Activated CD4-positive, alpha-beta T cell treated with anti-CD3 and anti-CD28 coated beads for 48 hours (primary cell): ENCODE measurements around the gene CUX1.
"Not testable (repeated sequence)": the region's sequence is repeated elsewhere in the genome, so short reads cannot be mapped to it uniquely, and the experiment has no call there.

Source experiments
- DNase-seq: peaks from one replicate; pipeline ENCODE4 v3.0.0-alpha.2; 2020

Gene CUX1

DNA sequence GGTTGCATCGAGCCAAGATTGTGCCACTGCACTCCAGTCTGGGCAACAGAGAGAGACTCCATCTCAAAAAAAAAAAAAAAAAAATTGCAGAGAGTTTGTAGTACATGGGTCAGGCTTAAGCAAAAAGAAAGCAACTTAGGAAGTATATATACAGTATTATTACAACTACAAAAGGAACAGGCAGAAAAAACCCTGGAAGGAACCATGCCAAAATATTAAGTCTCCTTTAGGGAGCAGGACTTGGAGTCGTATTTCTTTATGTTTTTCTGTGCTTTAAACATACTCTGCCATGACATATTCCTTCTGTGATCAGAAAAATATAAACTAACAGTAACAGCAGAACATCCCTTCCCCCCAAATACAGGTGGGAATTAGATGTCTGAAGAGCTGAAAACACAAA is 144.4 kb downstream of the CUX1 start:
- DNase-seq = no peak

DNA sequence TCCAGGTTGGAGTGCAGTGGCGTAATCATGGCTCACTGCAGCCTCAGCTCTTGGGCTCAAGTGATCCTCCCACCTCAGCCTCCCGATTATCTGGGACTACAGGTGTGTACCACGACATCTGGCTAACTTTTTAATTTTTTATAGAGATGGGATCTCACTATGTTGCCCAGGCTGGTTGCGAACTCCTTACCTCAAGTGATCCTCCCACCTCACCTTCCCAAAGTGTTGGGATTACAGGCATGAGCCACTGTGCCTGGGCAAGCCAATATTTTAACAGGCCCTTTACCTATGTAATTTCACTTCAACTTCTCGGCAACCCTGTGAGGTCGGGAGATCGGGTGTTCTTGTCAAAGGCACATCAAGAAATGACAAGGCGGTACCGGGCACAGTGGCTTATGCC is 146.3 kb downstream of the CUX1 start:
- no peak for DNase-seq

DNA sequence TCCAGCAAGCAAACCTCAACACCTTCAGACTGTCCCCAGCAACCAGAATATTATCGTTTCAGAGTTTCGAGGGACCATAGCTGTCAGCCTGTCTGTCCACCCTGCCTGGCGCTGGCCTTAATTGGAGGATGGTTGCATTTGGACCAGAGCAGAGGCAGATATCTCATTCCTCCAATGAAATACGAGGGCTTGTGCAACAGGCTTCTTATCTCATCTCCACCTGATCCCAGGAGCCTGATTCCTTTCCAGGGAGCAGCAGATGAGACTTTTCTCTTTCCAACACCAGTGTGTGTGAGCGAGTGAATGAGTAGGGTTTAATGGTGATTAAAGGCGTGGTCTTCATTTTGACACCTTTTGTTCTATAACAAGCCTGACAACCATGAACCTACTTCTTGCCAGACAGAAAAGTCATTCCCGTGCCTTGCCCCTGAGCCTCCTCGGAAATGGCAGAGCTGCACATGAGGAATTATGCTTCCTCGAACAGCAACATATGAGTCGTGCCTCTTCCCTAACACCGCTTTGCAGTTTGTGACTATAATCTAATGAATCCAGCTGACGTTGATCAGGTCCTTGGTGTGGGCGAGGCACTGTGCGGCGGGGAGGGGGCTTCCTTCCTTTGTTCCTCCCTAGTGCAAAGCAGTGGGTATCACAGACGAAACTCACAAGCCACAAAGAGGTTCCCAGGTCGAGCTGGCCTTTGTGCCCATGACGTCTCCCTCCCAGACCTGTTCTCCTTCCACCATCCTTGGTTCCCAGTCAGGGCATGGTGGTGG is 147.4 kb downstream of the CUX1 start:
- no peak for DNase-seq

DNA sequence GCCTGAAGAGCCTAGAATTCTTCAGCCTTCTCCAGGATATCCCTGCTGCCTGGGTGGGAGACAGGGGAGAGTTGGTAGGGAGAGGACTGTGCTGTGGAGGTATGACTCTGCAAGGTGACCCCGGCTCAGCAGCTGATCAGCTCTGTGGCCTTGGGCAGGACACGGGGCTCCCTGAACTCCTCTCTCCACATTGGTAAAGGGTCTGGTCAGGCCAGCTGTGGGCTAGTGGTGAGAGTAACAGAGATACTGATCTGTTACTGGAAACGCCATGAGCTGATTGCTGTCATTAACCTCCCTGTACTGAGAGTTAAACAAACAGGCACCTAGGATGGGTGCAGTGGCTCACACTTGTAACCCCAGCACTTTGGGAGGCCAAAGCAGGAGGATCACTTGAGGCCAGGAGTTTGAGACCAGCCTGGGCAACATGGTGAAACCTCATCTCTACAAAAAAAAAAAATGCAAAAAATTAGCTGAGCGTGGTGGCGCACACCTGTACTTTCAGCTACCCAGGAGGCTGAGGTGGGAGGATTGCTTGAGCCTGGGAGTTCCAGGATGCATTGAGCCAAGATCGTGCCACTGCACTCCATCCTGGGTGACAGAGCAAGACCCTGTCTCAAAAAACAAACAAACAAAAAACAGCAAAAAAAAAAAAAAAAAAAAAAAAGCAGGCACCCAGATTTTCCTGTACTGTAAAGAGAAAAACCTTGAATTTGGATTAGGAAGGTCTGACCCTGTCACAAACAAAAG is 151.5 kb downstream of the CUX1 start:
- no peak for DNase-seq

DNA sequence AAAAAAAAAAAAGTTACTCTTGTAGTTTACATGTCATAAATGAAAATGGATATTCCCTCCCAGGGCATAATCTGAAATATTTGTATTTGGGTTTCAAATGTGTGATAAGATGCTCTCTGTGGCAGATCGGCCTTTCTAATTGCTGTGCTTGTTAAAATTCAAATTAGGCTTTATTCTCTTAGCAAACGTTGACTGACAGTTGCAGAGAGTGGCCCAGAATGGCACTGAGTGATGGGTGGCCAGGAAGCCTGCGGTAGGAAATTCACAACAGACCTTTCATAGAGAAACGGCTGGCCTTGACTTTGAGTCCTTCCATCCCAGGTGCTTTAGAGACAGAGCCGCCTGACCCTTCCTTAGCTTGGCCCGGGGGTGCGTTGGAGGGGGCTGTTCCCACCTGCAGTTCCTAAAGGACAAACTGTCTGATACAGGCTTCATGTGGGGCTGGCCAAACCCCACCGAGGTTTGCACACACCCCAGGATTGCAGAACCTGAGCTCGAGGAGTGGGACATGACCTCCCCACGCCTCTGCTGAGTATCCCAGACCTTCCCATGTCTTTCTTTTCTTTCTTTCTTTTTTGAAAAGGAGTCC is 152.7 kb downstream of the CUX1 start:
- no peak for DNase-seq

DNA sequence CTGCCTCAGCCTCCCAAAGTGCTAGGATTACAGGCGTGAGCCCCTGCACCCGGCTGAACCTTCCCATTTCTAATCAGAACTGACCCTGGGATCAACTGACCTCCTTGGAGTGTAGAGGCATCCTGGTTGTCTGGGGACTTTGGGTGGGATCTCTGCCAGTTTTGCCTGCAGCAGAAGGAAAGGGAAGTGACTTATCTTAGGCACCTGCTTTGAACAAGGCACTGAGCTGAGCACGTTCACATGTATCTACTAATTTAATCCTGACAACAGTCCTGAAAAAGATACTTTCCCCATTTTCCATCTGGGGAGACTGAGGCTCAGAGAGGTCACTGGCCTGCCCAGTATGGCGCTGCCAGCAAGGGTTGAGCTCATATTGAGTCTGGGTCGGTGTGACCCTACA is 153.4 kb downstream of the CUX1 start:
- no peak for DNase-seq

DNA sequence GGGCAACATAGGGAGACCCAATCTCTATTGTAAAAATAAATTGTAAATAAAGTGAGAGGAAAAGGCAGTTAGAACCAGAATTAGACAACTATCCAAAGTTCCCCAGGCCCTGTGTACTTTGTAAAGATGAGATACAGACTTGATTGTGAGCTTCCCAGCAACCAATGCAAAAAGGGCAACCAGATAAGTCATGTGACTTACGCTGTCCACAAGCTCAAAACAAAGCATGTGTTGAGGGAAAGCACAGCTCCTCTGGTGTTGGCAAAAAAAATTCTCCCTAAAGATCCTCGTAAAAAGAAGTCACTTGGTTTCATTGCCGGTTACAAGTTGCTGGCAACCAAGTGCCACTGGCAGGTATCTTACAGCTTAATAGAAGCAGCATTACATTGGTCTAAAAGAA is 154.0 kb downstream of the CUX1 start:
- DNase-seq = no peak

DNA sequence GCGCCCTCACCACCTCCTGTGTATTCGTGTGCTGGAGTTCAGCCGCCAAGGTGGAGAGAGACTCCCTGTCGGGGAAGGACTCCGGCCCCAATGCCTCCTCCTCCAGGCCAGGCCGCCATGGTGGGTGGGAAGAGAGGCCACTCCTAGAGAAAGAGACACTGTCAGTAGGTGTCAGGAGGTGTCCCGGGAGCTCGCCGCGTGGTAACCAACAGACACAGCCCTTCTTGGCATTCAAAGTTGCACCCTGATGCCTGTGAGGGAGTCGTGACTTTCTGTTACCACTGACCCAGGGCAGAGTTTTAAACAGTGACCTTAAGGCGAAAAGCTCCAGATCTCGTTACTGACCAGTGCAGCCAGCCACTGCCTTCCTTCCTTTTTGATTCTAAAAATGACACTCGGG is 155.2 kb downstream of the CUX1 start:
- DNase-seq = no peak

DNA sequence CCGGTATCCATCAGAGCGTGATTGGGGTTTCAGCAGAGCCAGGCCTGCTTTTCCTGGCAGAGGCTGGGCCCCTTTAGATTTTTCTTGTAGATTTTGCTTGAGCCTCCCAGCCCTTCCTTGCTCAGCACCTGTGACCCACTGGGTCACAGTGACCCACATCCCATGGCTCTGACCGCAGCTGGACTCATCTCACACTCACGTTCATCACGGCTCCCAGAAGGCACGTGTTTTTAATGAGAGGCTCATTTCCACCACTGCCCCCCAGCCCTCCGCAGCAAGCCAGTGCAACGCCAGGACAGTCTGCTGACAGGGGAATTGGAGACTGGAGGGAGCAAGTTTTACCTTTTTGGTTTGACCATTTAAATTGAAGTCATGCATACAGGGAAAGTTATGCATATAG is 155.7 kb downstream of the CUX1 start:
- no peak for DNase-seq

DNA sequence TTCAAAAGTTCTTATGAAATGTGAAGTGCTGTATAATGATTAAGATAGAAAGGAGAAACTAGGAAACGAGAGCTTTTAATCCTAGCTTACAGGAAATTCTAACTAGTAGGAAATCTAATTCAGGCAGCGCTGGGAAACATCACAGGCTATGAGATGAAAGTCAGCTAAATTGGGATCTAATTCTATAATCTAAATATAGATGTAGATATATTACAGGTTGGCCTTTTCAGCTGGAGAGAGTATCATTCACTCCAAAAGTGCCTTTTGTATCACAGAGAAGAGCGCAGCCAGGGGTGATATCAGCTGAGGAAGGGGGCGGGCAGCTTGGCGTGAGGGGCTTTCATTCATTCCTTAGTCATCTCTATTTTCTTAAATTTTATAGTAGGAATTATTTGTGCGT is 157.0 kb downstream of the CUX1 start:
- no peak for DNase-seq

DNA sequence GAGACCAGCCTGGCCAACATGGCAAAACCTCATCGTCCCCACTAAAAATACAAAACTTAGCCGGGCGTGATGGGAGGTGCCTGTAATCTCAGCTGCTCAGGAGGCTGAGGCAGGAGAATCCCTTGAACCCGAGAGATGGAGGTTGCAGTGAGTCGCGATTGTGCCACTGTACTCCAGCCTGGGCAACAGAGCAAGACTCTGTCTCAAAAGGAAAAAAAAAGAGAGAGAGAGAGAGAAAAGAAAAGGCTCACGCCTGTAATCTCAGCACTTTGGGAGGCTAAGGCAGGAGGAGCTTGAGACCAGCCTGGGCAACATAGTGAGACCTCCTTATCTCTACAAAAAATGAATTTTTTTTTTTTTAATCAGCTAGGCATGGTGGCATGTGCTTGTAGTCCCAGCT is 157.6 kb downstream of the CUX1 start:
- DNase-seq = no peak

DNA sequence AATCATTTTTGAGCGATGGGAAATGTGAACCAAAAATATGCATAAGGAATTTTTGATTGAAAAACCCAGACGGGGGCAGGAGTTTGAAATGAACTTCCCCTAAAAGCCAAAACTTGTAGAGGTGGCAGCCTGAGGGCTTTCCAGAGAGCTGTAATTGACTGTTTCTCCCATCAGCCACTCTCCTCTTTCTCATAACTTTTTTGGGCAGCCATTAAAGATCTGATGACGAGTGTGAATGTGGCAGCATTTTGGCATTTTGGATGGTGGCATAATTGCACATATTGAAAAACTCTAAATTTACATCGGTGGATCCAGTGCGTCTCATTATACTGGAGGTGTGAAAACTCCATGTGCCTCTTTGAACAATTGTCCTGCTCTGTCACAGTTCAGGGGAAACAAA is 159.0 kb downstream of the CUX1 start:
- no peak for DNase-seq

DNA sequence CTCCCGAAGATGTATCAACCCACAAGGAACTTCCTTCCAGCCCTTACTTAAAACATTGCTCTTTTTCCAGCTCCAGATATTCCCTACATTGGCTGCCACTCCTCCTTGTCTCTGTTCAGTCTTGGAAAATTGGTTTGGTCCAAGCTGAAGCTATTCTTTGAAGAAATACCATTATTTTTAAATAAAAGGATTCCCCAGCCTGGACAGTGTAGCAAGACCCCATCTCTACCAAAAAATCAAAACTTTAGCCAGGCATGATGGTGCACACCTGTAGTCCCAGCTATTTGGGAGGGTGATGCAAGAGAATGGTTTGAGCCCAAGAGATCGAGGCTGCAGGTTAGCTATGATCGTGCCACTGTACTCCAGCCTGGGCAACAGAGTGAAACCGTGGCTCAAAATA is 159.8 kb downstream of the CUX1 start:
- no peak for DNase-seq

DNA sequence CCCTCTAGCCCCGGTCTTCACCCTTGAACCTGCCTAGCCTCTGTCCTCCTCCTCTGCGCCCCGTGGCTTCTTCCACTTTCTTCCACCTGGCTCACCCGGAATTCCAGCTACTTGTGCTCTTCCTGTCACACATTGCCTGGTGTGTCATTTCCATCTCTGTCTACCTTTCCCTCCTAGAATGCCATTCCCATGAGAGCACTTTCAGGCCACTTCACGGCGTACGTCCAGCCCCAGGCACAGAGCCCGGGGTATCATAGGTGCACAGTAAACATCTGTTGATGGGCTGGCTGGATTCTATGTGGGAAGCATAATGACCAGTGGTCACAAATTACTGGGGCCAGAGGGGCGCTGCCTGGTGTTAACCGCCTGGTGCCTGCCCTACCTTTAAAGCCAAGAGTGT is 161.3 kb downstream of the CUX1 start:
- DNase-seq = no peak

DNA sequence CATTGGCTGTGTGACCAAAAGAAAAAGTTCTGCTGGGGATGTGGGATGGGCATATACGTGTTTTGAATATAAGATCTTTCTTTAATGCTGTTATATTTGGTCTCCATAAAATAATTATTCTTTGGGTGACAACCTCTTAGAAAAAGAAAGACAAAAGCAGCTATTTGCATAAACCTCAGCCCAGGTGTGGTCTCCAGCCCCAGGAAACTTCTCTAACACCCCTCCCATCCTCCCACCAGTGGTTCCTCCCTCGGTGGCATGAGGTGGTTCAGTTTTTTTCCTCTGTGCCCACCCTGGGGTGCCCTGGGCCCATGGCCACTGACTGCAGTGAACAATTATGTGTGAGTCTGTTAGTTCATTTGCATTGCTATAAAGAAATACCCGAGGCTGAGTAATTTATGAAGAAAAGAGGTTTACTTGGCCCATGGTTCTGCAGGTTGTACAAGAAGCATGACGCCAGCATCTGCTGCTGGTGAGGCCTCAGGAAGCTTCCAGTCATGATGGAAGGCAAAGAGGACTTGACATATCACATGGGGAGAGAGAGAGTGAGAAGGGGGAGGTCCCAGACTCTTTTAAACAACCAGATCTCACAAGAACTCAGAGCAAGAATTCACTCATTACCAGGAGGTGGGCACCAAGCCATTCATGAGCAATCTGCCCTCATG is 165.9 kb downstream of the CUX1 start:
- no peak for DNase-seq

DNA sequence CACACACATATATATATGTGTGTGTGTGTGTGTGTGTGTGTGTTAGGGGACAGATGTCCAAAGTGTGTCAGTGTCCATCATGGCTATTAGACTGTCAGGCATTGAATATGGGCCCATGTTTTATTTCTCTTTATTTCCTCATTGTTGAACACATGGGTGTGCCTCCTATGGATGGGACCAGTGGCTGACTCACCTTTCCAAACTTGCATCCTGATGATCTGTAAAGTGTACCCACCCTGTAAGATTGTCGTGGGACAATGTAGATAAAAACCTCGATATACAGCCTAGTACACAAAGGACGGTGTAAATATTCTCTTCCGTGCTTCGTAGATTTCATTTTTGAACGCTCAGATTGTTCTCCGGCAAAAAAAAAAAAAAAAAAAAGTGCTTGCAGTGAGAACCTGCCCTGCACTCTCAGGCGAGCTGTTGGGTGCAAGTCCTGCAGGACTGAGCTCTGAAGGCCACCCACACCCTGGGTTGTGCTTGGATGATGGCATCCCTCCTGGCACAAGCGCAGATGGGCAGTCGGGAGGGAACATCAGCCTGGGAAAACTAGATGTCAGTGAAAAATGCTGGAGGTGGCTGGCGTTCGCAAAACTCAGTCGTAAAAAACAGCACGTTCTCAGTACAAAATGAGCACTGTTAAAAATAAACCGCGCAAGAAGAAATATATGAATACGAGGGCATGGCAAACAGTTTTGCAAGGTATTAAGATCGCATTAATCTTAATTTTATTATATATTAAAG is 166.9 kb downstream of the CUX1 start:
- no peak for DNase-seq

DNA sequence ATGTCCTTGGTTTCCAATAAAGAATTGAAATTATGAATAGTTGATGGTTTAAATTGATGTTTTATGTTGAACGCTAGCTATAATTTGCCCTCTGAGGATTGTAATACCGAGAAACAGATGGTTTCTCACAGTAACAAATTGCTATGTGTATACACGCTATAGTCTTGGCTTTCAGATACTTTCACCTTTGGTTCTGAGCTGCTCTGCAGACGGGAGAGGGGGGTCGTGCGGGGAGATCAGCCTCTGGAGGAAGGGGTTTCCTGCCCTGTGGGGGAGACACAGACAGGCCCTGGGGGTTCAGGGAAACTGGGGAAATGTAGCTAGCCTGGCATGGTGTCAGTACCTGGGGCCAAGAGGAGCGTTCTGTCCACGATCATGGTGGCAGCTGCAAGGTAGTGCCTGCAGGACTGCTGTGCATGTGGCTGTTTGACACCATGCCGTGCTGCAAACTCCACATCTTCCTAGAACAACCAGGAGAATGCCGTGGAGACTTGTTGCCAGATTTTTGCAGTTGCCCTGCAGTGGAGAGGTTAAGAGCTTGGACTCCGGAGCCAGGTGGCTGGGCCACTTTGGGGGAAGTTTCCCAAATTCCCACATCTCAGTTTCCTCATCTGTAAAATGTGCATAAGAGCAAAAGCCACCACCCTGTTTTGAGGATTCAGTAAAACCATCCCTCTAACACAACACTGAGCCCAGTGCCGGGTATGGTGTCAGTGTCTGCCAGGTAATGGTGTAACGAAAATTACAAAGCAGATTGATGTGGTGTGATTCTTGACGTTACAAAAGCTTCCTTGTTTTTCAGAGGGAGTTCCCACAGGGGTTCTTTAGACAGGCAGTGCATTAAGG is 167.9 kb downstream of the CUX1 start:
- no peak for DNase-seq

DNA sequence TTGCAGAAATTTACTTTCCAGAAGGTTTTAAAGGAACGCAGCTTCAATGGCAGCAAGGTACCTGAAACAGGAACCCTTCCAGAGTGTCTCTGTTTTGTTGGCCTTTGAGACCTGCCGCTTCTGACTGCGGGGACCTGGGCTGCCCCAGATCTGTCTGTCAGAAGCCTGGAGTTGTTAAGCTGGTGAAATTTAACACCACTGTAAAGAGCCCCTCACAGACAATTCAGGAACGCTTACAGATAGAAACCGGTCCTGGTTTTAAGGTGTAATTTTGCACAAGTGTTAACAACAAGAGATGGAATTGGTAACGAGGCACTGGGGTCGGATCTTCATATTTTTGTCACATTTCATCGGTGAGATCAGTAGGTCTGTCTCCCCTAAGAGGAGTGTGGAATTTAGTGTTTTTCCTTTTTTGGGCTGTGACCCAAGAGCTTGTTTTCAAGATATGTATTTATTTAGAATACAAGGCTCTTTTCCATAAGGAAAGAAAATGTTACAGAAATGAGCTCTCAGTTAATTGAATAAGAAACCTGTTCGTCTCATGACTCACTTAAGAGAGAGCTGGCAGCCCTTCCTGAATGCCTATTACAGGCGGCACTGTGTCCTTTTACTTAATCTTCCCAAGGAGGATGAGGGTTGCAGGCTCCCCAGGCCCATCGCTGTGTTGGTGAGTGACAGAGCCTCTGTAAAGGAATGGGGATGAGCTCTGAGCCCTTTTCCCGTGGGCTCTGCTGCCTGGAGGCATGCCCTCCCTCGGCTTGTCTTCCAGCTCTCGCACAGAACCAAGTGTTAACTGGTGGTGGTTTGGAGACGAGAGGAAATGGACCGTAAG is 168.7 kb downstream of the CUX1 start:
- no peak for DNase-seq

DNA sequence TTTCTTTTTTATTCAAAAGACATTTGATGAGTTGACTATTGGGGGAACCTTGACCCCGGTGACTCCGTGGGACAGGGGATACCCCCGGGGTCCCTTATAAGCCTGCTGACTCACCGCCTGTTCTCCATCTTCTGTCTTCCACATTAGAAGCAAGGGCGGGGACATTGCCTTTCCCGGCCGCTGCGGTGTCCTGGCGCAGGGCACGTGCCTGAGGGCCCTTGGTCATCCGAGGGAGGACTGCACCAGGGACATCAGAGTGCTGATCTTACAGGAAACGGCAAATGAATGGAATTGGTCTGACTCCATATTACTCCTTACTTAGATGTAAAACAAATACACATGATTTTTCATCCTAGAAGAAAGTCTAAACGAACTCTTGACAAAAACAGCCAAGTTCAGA is 170.1 kb downstream of the CUX1 start:
- DNase-seq = no peak

DNA sequence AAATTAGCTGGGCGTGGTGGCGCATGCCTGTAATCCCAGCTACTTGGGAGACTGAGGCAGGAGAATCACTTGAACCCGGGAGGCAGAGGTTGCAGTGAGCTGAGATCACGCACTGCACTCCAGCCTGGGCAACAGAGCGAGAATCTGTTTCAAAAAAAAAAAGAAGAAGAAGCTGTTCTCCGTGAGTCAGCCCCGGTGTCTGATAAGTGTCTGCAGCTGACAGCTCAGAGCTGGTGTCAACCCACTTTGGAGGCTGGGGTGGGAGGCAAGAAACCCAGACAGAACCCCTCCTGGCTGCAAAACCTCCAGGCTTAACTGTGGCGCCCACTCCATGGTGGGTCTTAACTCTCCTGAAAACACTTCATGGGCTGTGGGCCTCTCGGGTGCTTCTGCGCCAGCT is 170.6 kb downstream of the CUX1 start:
- not testable (repeated sequence) for DNase-seq

DNA sequence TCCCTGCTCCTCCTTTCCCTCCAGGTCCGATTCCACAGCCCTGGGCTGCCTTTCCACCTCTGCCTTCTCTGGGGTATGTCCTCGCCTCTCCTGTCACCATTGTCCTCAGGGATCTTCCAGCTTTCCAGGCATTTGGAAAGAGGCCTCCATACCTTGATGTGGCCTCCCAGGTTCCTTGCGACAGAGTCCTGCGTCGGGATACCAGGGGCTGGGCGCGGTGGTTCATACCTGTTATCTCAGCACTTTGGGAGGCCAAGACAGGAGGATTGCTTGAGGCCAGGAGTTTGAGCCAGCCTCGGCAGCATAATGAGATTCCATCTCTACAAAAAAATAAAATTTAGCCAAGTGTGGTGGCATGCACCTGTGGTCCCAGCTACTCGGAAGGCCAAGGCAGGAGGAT is 171.1 kb downstream of the CUX1 start:
- no peak for DNase-seq
